HepG2 (cell line): Measurements from ENCODE around the gene LINC00237. TPM values are rescaled to one million over a fixed set of nuclear protein-coding genes. Genes with fewer than 3 reads are reported as not detected.

Experiments
- ATAC-seq: fragments of 200-7000 bp; cut with Tn5 transposase; 3 replicates; pipeline ENCODE4 v1.9.1; 2020; ENCODE audit warnings: mild to moderate bottlenecking, moderate library complexity
- BruUV-seq: library from RNA; stranded (reverse); fragments of 400-500 nt; replicated peaks from 2 replicates; lab custom pipeline; 2021; lab: Mats Ljungman, UMichigan
- CTCF ChIA-PET: fragments of 300-600 bp; formaldehyde crosslinking; extraction: SDS; loops from one replicate; lab custom pipeline; 2021; ENCODE audit warnings: low total read pairs, inconsistent platforms, low intra/inter-chr PET ratio; lab: Yijun Ruan, JAX
- POLR2A ChIA-PET: fragments of 350-600 bp; sonication (Branson Sonifier 250); formaldehyde crosslinking; loops from one replicate; lab custom pipeline; 2020; ENCODE audit warnings: antibody characterized with exemption, inconsistent platforms; lab: Yijun Ruan, JAX
- DNase-seq: peaks from one replicate; pipeline ENCODE4 v3.0.0-alpha.2; 2015; ENCODE audit warnings: low spot score
- FAIRE-seq: peaks from 3 replicates; lab custom pipeline; 2011; peaks lifted over from hg19 to GRCh38; lab: Jason Lieb, UNC
- H2AFZ ChIP-seq: one replicate; pipeline ENCODE4 v1.6.1; 2011; ENCODE audit warnings: low read length, inconsistent platforms
- H3K27ac ChIP-seq: fragments of 300-600 bp; 3 replicates; pipeline ENCODE4 v1.8.0; 2011; ENCODE audit warnings: mixed run types, mild to moderate bottlenecking, mixed read lengths, low read length, inconsistent platforms; ENCODE audit not compliant: insufficient read depth; ENCODE audit errors: extremely low read length
- H3K27me3 ChIP-seq, 2 experiments: fragments of 200-600 bp in 1 of 2; 2 replicates in 1 of 2; 3 replicates in 1 of 2; pipeline versions ENCODE4 v1.6.0 to v1.8.0; 2011; ENCODE audit warnings: low read length in 2 of 2, mild to moderate bottlenecking in 2 of 2, moderate library complexity in 2 of 2, inconsistent platforms in 1 of 2; ENCODE audit not compliant: insufficient read depth in 2 of 2, control insufficient read depth in 1 of 2
- H3K36me3 ChIP-seq, 2 experiments: fragments of 200-600 bp in 1 of 2; replicated peaks in 1 of 2; 2 replicates in 1 of 2; 3 replicates in 1 of 2; pipeline versions ENCODE4 v1.5.1 to v1.8.0; 2011; ENCODE audit warnings: low read length in 2 of 2, inconsistent platforms in 1 of 2; ENCODE audit not compliant: insufficient read depth in 2 of 2, control insufficient read depth in 1 of 2
- H3K4me1 ChIP-seq: 2 replicates; pipeline ENCODE4 v1.5.1; 2012; ENCODE audit warnings: low read length, inconsistent platforms; ENCODE audit not compliant: insufficient read depth
- H3K4me2 ChIP-seq: 2 replicates; pipeline ENCODE4 v1.6.0; 2011; ENCODE audit warnings: low read depth, low read length, inconsistent platforms
- H3K4me3 ChIP-seq, 3 experiments: fragments of 200-600 bp in 1 of 3; sonication (generic), shearing (Covaris generic) in 1 of 3; replicated peaks in 1 of 3; 2 replicates each; pipeline ENCODE4 v1.5.1; 2011 to 2016; ENCODE audit warnings: low read length in 3 of 3, inconsistent platforms in 2 of 3, low read depth in 2 of 3, mild to moderate bottlenecking in 2 of 3, control low read depth in 1 of 3, mixed read lengths in 1 of 3; ENCODE audit not compliant: insufficient read depth in 1 of 3
- H3K79me2 ChIP-seq: one replicate; pipeline ENCODE4 v1.6.1; 2011; ENCODE audit warnings: low read length, inconsistent platforms; ENCODE audit not compliant: insufficient read depth
- H3K9ac ChIP-seq: 2 replicates; pipeline ENCODE4 v1.6.0; 2011; ENCODE audit warnings: mild to moderate bottlenecking, low read depth, low read length, inconsistent platforms; ENCODE audit not compliant: insufficient read depth
- H3K9me3 ChIP-seq: 2 replicates; pipeline ENCODE4 v1.5.1; 2012; ENCODE audit warnings: mild to moderate bottlenecking, low read length
- H4K20me1 ChIP-seq: 2 replicates; pipeline ENCODE4 v1.6.0; 2011; ENCODE audit warnings: inconsistent platforms, mild to moderate bottlenecking, low read length, moderate library complexity; ENCODE audit not compliant: insufficient read depth
- GLI4 ChIP-seq: sonication (generic); formaldehyde crosslinking; IDR thresholded peaks from 2 replicates; pipeline ENCODE4 v1.5.1; 2020; ENCODE audit warnings: missing genetic modification reagents, mild to moderate bottlenecking, moderate library complexity, borderline replicate concordance
- PHF8 ChIP-seq: sonication (generic); formaldehyde crosslinking; IDR thresholded peaks from 2 replicates; pipeline ENCODE4 v1.5.0; 2020; ENCODE audit warnings: missing genetic modification reagents
- ZBTB38 ChIP-seq: sonication (generic); formaldehyde crosslinking; IDR thresholded peaks from 2 replicates; pipeline ENCODE4 v1.5.1; 2020; ENCODE audit warnings: mild to moderate bottlenecking, missing genetic modification reagents
- ZNF121 ChIP-seq: sonication (generic); formaldehyde crosslinking; IDR thresholded peaks from 2 replicates; pipeline ENCODE4 v1.5.0; 2020; ENCODE audit warnings: mild to moderate bottlenecking, missing genetic modification reagents
- ZNF224 ChIP-seq: sonication (generic); formaldehyde crosslinking; IDR thresholded peaks from 2 replicates; pipeline ENCODE4 v1.5.0; 2020; ENCODE audit warnings: mild to moderate bottlenecking, missing genetic modification reagents
- ZNF235 ChIP-seq: sonication (generic); formaldehyde crosslinking; IDR thresholded peaks from 2 replicates; pipeline ENCODE4 v1.8.1; 2023; ENCODE audit warnings: mild to moderate bottlenecking, missing genetic modification reagents, borderline replicate concordance
- ZNF460 ChIP-seq: sonication (generic); formaldehyde crosslinking; IDR thresholded peaks from 2 replicates; pipeline ENCODE4 v1.5.1; 2020; ENCODE audit warnings: missing genetic modification reagents, mild to moderate bottlenecking, borderline replicate concordance
- ZNF562 ChIP-seq: sonication (generic); formaldehyde crosslinking; IDR thresholded peaks from 2 replicates; pipeline ENCODE4 v1.8.0; 2022; ENCODE audit warnings: missing genetic modification reagents, borderline replicate concordance
- ZNF768 ChIP-seq: sonication (generic); formaldehyde crosslinking; IDR thresholded peaks from 2 replicates; pipeline ENCODE4 v1.4.0; 2020; ENCODE audit warnings: missing genetic modification reagents
- ZNF816 ChIP-seq: sonication (generic); formaldehyde crosslinking; IDR thresholded peaks from 2 replicates; pipeline ENCODE4 v1.8.0; 2022; ENCODE audit warnings: missing genetic modification reagents, mild to moderate bottlenecking, borderline replicate concordance
- WGBS: methylation state at CpG from one replicate; pipeline ENCODE4 v1.1.6; 2017; ENCODE audit warnings: low lambda C conversion rate; 5-methylcytosine and 5-hydroxymethylcytosine counted together
- in situ Hi-C: cut with HindIII; loops from 2 replicates; pipeline ENCODE4 v1.10.0; 2017; ENCODE audit warnings: low pct_unique_long_range_greater_than_20kb; ENCODE audit not compliant: extremely low pct_ligation_motif_present
- intact Hi-C: fragments of 100-400 bp; cut with micrococcal nuclease; formaldehyde crosslinking; loops from one replicate; pipeline ENCODE4 v1.10.0; 2022; ENCODE audit not compliant: unreplicated experiment
- polyA plus RNA-seq, 8 experiments: library from polyadenylated mRNA; depleted of rRNA in 3 of 8; stranded (reverse) in 7 of 8; unstranded in 1 of 8; fragments of >200 nt; fragmentation: Illumina TruSeq in 4 of 8; extraction: Trizol in 4 of 8; gene quantifications; 2 replicates each; pipeline versions ENCODE4 v1.2.1 to v1.2.3, GENCODE V29; 2011 to 2016; ENCODE audit warnings: low read depth in 4 of 8, missing spikeins in 1 of 8, mixed read lengths in 1 of 8; ENCODE audit not compliant: insufficient read depth in 1 of 8
- total RNA-seq, 5 experiments: library from RNA; depleted of rRNA; stranded (reverse); fragments of >200 nt; fragmentation: Illumina TruSeq; extraction: Trizol; gene quantifications; 2 replicates each; pipeline ENCODE4 v1.2.3, GENCODE V29; 2016; ENCODE audit warnings: low read depth in 1 of 5

Gene LINC00237
- total and polyA plus RNA-seq, 2 of the 13 experiments (the other 11 are each of a cell fraction or from before 2014, with no cell fraction given), result not detected

GRCh38 chr20:21101932-21102575 is 4.1 kb downstream of the LINC00237 start:
- Histone ChIP-seq H3K79me2 (no peaks in the 10 kb centered on the region), H3K9me3 (no peaks in the 10 kb centered on the region), H2AFZ (no peak overlapping the region), H3K27me3 (no peaks in the 10 kb centered on the region), H3K36me3 (no peaks in the 10 kb centered on the region), H3K4me3 (no peak overlapping the region), H3K9ac (no peak overlapping the region), H4K20me1 (no peaks in the 10 kb centered on the region), H3K27ac (no peak overlapping the region), H3K4me2 (no peak overlapping the region), H3K4me1 (peaks cover 18% of the 10 kb centered on the region)
- ChIA-PET POLR2A (no interaction called here), CTCF (no interaction called here)
- ATAC-seq (no peak), FAIRE-seq (no peak), DNase-seq (no peak)
- no TSS peak for BruUV-seq
- TF ChIP-seq ZNF562 (no peak), ZNF121 (no peak), ZBTB38 (peak; percentile 19; the same call in 1 of the 2 replicates)
- intact Hi-C loops, result no loop called here
- WGBS, result 92% methylated on average over 35 of the region's 35 CpGs
- in situ Hi-C loops, result no loop called here

GRCh38 chr20:21101453-21101931 is 4.7 kb downstream of the LINC00237 start:
- Histone ChIP-seq H3K9me3 (no peaks in the 10 kb centered on the region), H3K27ac (no peak overlapping the region), H3K4me1 (peaks cover 23% of the 10 kb centered on the region), H3K4me2 (no peak overlapping the region), H3K4me3 (no peak overlapping the region), H3K27me3 (no peaks in the 10 kb centered on the region), H2AFZ (no peak overlapping the region), H4K20me1 (no peaks in the 10 kb centered on the region), H3K36me3 (no peaks in the 10 kb centered on the region), H3K9ac (no peak overlapping the region), H3K79me2 (no peaks in the 10 kb centered on the region)
- no peak for ATAC-seq
- WGBS, result 91% methylated on average over 35 of the region's 35 CpGs
- DNase-seq, result no peak
- ChIA-PET CTCF (no interaction called here), POLR2A (no interaction called here)
- FAIRE-seq, result no peak
- no peak for TF ChIP-seq ZNF235 (CRISPR knock-in tag)
- TF ChIP-seq ZNF816 (CRISPR knock-in tag), result no peak
- 0 out of 2 replicates have a peak, but pooled peaks have one; percentile 27 for TF ChIP-seq PHF8 (CRISPR knock-in tag)
- TF ChIP-seq ZNF768 (CRISPR knock-in tag), result peak; percentile 21; the same call in 1 of the 2 replicates
- no peak for TF ChIP-seq ZNF460 (CRISPR knock-in tag)
- TF ChIP-seq ZNF224 (CRISPR knock-in tag), result no peak
- TF ChIP-seq GLI4, result no peak
- in situ Hi-C loops, result no loop called here
- intact Hi-C loops, result no loop called here
- BruUV-seq, result no TSS peak
